ENCODE measurements around the gene PACS2.
A peak's percentile ranks its signal among the peaks of the same experiment; 100 is the strongest.

PACS2 gene

GRCh38 chr14:105390849-105391500 is 76.4 kb downstream of the PACS2 start:
- peak overlapping the region; percentile 62 for H3K9ac ChIP-seq (ENCODE audit: low read depth, low read length, poor library complexity, severe bottlenecking)
- peak overlapping the region; percentile 61 for H3K4me2 ChIP-seq (ENCODE audit: low read depth, low read length, poor library complexity, severe bottlenecking)
- no peaks in the 10 kb centered on the region for H3K9me3 ChIP-seq (ENCODE audit: insufficient read depth, low read depth, low read length)
- no peak overlapping the region for H2AFZ ChIP-seq (ENCODE audit: low read length)
- H4K20me1 ChIP-seq (ENCODE audit: insufficient read depth, low read length, poor library complexity, severe bottlenecking), result no peaks in the 10 kb centered on the region
- H3K27me3 ChIP-seq (ENCODE audit: insufficient read depth, low read length, poor library complexity, severe bottlenecking), result no peaks in the 10 kb centered on the region
- H3K36me3 ChIP-seq (ENCODE audit: insufficient read depth, low read length), result no peaks in the 10 kb centered on the region
- no peaks in the 10 kb centered on the region for H3K79me2 ChIP-seq (ENCODE audit: insufficient read depth, low read length)
- no peaks in the 10 kb centered on the region for H3F3A ChIP-seq (ENCODE audit: low read depth)
- H3K9me2 ChIP-seq (replicated peaks; ENCODE audit: low read depth, low read length), result no peaks in the 10 kb centered on the region
- TF ChIP-seq EZH2phosphoT487 (IDR thresholded peaks at IDR 0.05; ENCODE audit: borderline replicate concordance), result no peak
- no peak for TF ChIP-seq CTCF (conservative IDR thresholded peaks at IDR 0.05; ENCODE audit: low read length)
- H3K4me3 ChIP-seq (ENCODE audit: low read length, poor library complexity, severe bottlenecking), result no peak overlapping the region
- H3K4me1 ChIP-seq (ENCODE audit: insufficient read depth, low read length, poor library complexity, severe bottlenecking), result peaks cover 36% of the 10 kb centered on the region

- no peaks in the 10 kb centered on the region for H3K9me2 ChIP-seq (replicated peaks; ENCODE audit: low read depth, low read length)
- no peaks in the 10 kb centered on the region for H3K36me3 ChIP-seq (ENCODE audit: insufficient read depth, low read length)
- H3K4me3 ChIP-seq (ENCODE audit: low read length, poor library complexity, severe bottlenecking), result no peak overlapping the region
- TF ChIP-seq CTCF (conservative IDR thresholded peaks at IDR 0.05; ENCODE audit: low read length) (no peak), EZH2phosphoT487 (IDR thresholded peaks at IDR 0.05; ENCODE audit: borderline replicate concordance) (no peak)
- H3K4me2 ChIP-seq (ENCODE audit: low read depth, low read length, poor library complexity, severe bottlenecking), result no peak overlapping the region
- H4K20me1 ChIP-seq (ENCODE audit: insufficient read depth, low read length, poor library complexity, severe bottlenecking), result no peaks in the 10 kb centered on the region
- no peak overlapping the region for H3K9ac ChIP-seq (ENCODE audit: low read depth, low read length, poor library complexity, severe bottlenecking)
- peaks cover 39% of the 10 kb centered on the region for H3K4me1 ChIP-seq (ENCODE audit: insufficient read depth, low read length, poor library complexity, severe bottlenecking)
- H2AFZ ChIP-seq (ENCODE audit: low read length), result no peak overlapping the region
- H3K27me3 ChIP-seq (ENCODE audit: insufficient read depth, low read length, poor library complexity, severe bottlenecking), result no peaks in the 10 kb centered on the region
- no peaks in the 10 kb centered on the region for H3K79me2 ChIP-seq (ENCODE audit: insufficient read depth, low read length)
- H3F3A ChIP-seq (ENCODE audit: low read depth), result no peaks in the 10 kb centered on the region
- H3K9me3 ChIP-seq (ENCODE audit: insufficient read depth, low read depth, low read length), result no peaks in the 10 kb centered on the region
Measured at GRCh38 chr14:105391541-105391940, 77.0 kb downstream of the PACS2 start.

DNA sequence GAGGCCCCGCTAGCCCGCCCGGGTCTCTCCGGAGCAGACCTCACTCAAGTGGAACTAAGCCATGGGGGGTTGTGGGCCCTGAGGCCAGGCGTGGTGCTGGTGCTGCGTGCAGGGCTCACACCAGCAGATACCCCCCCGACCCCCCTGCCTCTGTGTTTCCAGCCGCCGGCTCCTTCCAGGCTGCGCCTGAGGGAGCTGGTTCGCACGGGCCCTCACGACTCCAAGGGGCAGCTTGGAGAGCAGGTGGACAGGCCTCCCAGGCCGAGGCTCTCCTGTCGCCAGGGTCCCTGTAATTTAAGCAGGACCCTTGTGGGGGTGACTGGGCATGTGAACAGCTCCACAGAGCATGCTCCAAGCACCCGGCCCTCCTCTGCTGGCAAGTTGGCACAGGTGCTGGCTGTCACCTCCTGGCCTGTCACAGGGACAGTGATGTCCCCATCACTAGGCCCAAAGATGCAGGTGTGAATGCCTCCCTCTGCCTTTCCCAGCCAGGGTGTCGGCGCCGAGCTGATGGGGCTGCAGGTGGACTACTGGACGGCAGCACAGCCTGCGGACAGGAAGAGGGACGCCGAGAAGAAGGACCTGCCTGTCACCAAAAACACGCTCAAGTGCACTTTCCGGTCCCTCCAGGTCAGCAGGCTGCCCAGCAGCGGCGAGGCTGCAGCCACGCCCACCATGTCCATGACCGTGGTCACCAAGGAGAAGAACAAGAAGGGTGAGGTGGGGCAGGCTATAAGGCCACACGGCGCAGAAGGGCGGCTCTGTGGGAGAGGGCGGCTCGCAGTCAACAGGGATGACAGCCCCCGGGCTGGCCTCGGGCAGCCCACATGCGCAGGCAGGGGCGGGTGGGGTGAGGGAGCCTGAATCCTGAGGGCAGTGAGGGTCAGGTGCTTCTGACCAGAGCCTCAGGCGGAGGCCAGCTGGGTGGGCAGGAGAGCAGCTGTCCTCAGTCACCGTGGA is 77.9 kb downstream of the PACS2 start:
- Histone ChIP-seq H3K9me2 (replicated peaks; ENCODE audit: low read depth, low read length) (no peaks in the 10 kb centered on the region), H3K9me3 (ENCODE audit: insufficient read depth, low read depth, low read length) (no peaks in the 10 kb centered on the region), H4K20me1 (ENCODE audit: insufficient read depth, low read length, poor library complexity, severe bottlenecking) (no peaks in the 10 kb centered on the region), H3K36me3 (ENCODE audit: insufficient read depth, low read length) (no peaks in the 10 kb centered on the region), H2AFZ (ENCODE audit: low read length) (no peak overlapping the region), H3K4me2 (ENCODE audit: low read depth, low read length, poor library complexity, severe bottlenecking) (no peak overlapping the region), H3F3A (ENCODE audit: low read depth) (no peaks in the 10 kb centered on the region), H3K4me1 (ENCODE audit: insufficient read depth, low read length, poor library complexity, severe bottlenecking) (peaks cover 48% of the 10 kb centered on the region), H3K27me3 (ENCODE audit: insufficient read depth, low read length, poor library complexity, severe bottlenecking) (no peaks in the 10 kb centered on the region), H3K9ac (ENCODE audit: low read depth, low read length, poor library complexity, severe bottlenecking) (no peak overlapping the region), H3K4me3 (ENCODE audit: low read length, poor library complexity, severe bottlenecking) (no peak overlapping the region), H3K79me2 (ENCODE audit: insufficient read depth, low read length) (no peaks in the 10 kb centered on the region)
- TF ChIP-seq EZH2phosphoT487 (IDR thresholded peaks at IDR 0.05; ENCODE audit: borderline replicate concordance), result no peak
- no peak for TF ChIP-seq CTCF (conservative IDR thresholded peaks at IDR 0.05; ENCODE audit: low read length)
